D721Med (cell line): ENCODE results near the gene SUPT4H1.

Source experiments
- DNase-seq: peaks from one replicate; pipeline ENCODE4 v3.0.0; 2011; ENCODE audit warnings: low spot score; ENCODE audit not compliant: insufficient read length
- FAIRE-seq: peaks from 2 replicates; lab custom pipeline; 2011; peaks lifted over from hg19 to GRCh38; lab: Jason Lieb, UNC
- CTCF ChIP-seq: IDR thresholded peaks from 2 replicates; pipeline ENCODE4 v1.5.1; 2012; ENCODE audit warnings: mild to moderate bottlenecking, control low read depth; ENCODE audit not compliant: insufficient read depth; ENCODE audit errors: missing control alignments

Gene SUPT4H1

GRCh38 chr17:58315281-58315711 is 36.7 kb downstream of the SUPT4H1 start:
- FAIRE-seq (no peak), DNase-seq (no peak)
- TF ChIP-seq CTCF, result no peak

- DNase-seq (no peak), FAIRE-seq (no peak)
- TF ChIP-seq CTCF, result no peak
These were observed 37.3 kb downstream of the SUPT4H1 start for GRCh38 chr17:58314706-58315015.

GRCh38 chr17:58313815-58314705 is 37.9 kb downstream of the SUPT4H1 start:
- no peak for TF ChIP-seq CTCF
- FAIRE-seq, result peak; percentile 96
- DNase-seq, result peak; percentile 70

GRCh38 chr17:58312829-58313228 is 39.2 kb downstream of the SUPT4H1 start:
- TF ChIP-seq CTCF, result peak; percentile 21
- DNase-seq (peak; percentile 17), FAIRE-seq (no peak)

GRCh38 chr17:58312021-58312630 is 39.9 kb downstream of the SUPT4H1 start:
- FAIRE-seq, result no peak
- no peak for TF ChIP-seq CTCF
- DNase-seq, result peak; percentile 8

- FAIRE-seq, result no peak
- DNase-seq, result no peak
- no peak for TF ChIP-seq CTCF
These were observed 40.5 kb downstream of the SUPT4H1 start for GRCh38 chr17:58311429-58311894.
